Left ventricle myocardium inferior (tissue), 1 donor: ENCODE measurements around the gene LTBP1. TPM values are rescaled to one million over a fixed set of nuclear protein-coding genes. Genes with fewer than 3 reads are reported as not detected.

Experiments
- DNase-seq: peaks from one replicate; pipeline ENCODE4 v3.0.0-alpha.2; 2020
- H3K27ac ChIP-seq: fragments of 200-600 bp; replicated peaks from 2 replicates; pipeline ENCODE4 v1.8.0; 2021
- H3K27me3 ChIP-seq: fragments of 200-600 bp; 2 replicates; pipeline ENCODE4 v1.8.0; 2021; ENCODE audit warnings: low read depth
- H3K36me3 ChIP-seq: fragments of 200-600 bp; 2 replicates; pipeline ENCODE4 v1.8.0; 2021
- H3K4me1 ChIP-seq: fragments of 200-600 bp; 2 replicates; pipeline ENCODE4 v1.8.0; 2021
- H3K4me3 ChIP-seq: fragments of 200-600 bp; 2 replicates; pipeline ENCODE4 v1.8.0; 2021; ENCODE audit warnings: mild to moderate bottlenecking, moderate library complexity
- H3K9me3 ChIP-seq: fragments of 200-600 bp; replicated peaks from 2 replicates; pipeline ENCODE4 v1.8.0; 2021
- CTCF ChIP-seq: fragments of 200-600 bp; IDR thresholded peaks from 2 replicates; pipeline ENCODE4 v1.8.0; 2021; ENCODE audit warnings: antibody characterized with exemption, mild to moderate bottlenecking, borderline replicate concordance
- intact Hi-C: fragments of 100-400 bp; cut with micrococcal nuclease; formaldehyde crosslinking; loops from one replicate; pipeline ENCODE4 v1.11.0; 2022
- total RNA-seq: library from RNA; stranded (reverse); fragmentation: NEBNext Ultra II Directional; extraction: Animal tissue kit (Norgen Biotek cat#: 25700); gene quantifications from one replicate; pipeline ENCODE4 v1.2.1, GENCODE V29; 2021
- donor health status: DM: no; HTN: yes; CAD: no; lungs with severe emphysema.

Gene LTBP1
- total RNA-seq, 1 donor from 2014 or later, result 88.9 TPM

- TF ChIP-seq CTCF, result no peak
- no peaks in the 10 kb centered on the region for H3K27me3 ChIP-seq
- intact Hi-C loops, result no loop called here
- no peak overlapping the region for H3K4me3 ChIP-seq
- H3K4me1 ChIP-seq, result peaks cover 9% of the 10 kb centered on the region
- no peaks in the 10 kb centered on the region for H3K36me3 ChIP-seq
- H3K9me3 ChIP-seq, result no peaks in the 10 kb centered on the region
- H3K27ac ChIP-seq, result peak overlapping the region; percentile 12
- DNase-seq, result no peak
Observed at GRCh38 chr2:33202641-33203522, 256.1 kb downstream of the LTBP1 start.

GRCh38 chr2:33204945-33205344 is 258.2 kb downstream of the LTBP1 start:
- Histone ChIP-seq H3K9me3 (no peaks in the 10 kb centered on the region), H3K27me3 (no peaks in the 10 kb centered on the region), H3K36me3 (no peaks in the 10 kb centered on the region), H3K27ac (no peak overlapping the region), H3K4me3 (no peak overlapping the region), H3K4me1 (peaks cover 18% of the 10 kb centered on the region)
- intact Hi-C loops, result no loop called here
- no peak for DNase-seq
- TF ChIP-seq CTCF, result no peak

- intact Hi-C loops, result no loop called here
- H3K27me3 ChIP-seq, result no peaks in the 10 kb centered on the region
- no peaks in the 10 kb centered on the region for H3K9me3 ChIP-seq
- H3K4me1 ChIP-seq, result peaks cover 26% of the 10 kb centered on the region
- no peaks in the 10 kb centered on the region for H3K36me3 ChIP-seq
- H3K4me3 ChIP-seq, result no peak overlapping the region
- no peak for DNase-seq
- no peak for TF ChIP-seq CTCF
- no peak overlapping the region for H3K27ac ChIP-seq
Observed at GRCh38 chr2:33205693-33206434, 259.1 kb downstream of the LTBP1 start.

GRCh38 chr2:33207151-33207740 is 260.5 kb downstream of the LTBP1 start:
- Histone ChIP-seq H3K4me3 (no peak overlapping the region), H3K27me3 (no peaks in the 10 kb centered on the region), H3K9me3 (no peaks in the 10 kb centered on the region), H3K27ac (no peak overlapping the region), H3K36me3 (no peaks in the 10 kb centered on the region), H3K4me1 (peaks cover 36% of the 10 kb centered on the region)
- intact Hi-C loops, result no loop called here
- DNase-seq, result no peak
- no peak for TF ChIP-seq CTCF

GRCh38 chr2:33208400-33208799 is 261.6 kb downstream of the LTBP1 start:
- H3K4me1 ChIP-seq, result peaks cover 34% of the 10 kb centered on the region
- no peaks in the 10 kb centered on the region for H3K36me3 ChIP-seq
- no peak for TF ChIP-seq CTCF
- DNase-seq, result no peak
- H3K9me3 ChIP-seq, result no peaks in the 10 kb centered on the region
- H3K4me3 ChIP-seq, result no peak overlapping the region
- intact Hi-C loops, result no loop called here
- H3K27ac ChIP-seq, result no peak overlapping the region
- H3K27me3 ChIP-seq, result no peaks in the 10 kb centered on the region
